GM12801 (cell line): ENCODE results near the gene CABP4.

Experiments used
- CTCF ChIP-seq: IDR thresholded peaks from one replicate; pipeline ENCODE4 v1.5.1; 2011; ENCODE audit warnings: control low read depth; ENCODE audit not compliant: insufficient read length; ENCODE audit errors: extremely low read depth

The CABP4 gene

GRCh38 chr11:67504005-67504949 lies 49.1 kb downstream of the CABP4 start:
- TF ChIP-seq CTCF: no peak

DNA sequence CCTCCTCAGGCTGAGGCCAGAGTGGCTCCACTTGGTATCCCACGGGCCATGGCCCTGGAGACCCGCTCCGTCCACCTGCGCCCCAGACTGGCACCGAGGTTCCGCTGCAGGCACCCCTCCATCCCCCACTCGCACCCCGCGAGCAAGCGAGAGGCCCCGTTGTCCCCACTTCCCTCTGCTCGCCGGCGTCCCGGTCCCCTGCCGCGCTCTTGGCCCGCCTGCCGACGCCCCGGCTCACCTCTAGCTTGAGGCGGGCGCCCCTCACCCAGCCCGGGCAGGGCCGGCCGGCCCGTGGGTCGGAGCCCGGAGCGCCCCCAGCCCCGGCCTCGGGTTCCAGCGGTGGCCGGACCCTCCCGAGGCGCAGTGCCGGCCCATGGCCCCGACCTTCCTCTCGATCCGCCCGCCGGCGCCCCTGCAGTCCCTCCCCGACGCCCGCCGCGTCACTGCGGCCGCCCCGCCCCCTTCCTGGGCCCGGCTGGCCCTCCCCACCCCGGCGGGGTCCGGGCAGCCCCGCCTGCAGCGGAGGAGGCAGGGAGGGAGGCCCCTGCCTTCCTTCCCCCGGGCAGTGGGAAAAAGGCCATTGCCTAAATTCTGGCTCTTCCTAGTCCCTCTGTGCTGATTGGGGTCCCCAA lies 49.9 kb downstream of the CABP4 start, which contains the start of gene PITPNM1:
TSS of gene PITPNM1 (minus strand) at position 414 of the 632 bp plus-strand sequence. CDS start 1,183 bp downstream, outside the sequence.
- no peak for TF ChIP-seq CTCF

GRCh38 chr11:67505605-67506396 lies 50.6 kb downstream of the CABP4 start:
- no peak for TF ChIP-seq CTCF

DNA sequence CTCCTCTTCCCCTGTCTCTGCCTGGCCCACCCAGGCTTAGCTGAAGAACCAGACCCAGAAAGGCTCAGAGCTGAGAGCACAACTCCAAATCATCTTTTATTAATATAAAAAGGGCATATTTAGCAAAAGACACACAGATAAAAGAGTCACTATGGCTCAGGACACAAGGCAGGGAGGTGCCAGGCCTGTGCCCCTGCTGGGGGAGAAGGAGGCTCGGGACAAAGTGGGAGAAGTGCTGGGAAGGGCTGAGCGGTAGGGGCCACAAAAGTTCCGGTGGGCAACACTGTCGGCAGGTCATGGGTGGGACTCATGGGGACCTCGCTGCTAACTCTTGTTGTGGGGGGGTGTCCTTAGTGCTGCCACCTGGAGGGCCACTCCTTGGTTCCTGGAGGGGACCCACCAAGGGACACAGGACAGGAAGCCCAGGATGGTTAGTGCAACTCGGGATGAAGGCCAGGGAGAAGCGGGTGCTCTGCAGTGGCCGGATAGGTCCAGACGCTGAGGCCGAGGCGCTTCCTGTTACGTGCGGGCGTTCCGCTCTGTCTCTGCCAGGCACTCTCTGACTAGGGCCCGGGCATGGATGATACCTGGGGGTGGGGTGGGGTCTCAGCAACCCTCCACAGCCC lies 51.4 kb downstream of the CABP4 start:
- TF ChIP-seq CTCF: no peak

DNA sequence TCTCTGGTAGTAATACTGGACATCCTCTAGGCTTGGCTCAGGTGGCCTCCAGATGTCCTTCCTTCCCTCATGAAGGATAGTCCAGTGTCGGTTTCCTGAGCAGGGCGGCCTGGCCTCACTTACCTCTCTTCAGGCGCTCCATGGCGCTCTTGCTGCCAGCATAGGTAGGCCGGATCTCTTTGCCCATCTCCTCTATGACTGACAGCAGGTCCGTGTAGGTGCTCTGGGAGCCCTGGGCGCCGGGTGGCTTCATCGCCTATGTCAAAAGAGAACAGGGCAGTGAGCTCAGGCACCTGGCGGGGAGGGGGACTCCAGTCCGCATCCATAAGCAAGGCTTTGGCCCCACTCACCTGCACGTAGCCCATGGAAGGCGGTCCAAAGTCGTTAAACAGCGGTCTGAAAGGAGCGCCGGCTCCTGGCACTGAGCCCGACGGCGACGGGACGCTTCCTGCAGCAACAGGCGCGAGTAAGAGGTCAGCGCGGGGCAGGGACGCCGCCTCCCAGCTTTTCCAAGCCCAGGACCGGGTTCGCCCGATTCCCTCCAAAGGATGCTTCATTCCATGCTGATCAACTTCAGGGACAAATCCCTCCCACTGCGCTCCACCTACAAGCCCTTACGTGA lies 52.2 kb downstream of the CABP4 start:
- TF ChIP-seq CTCF: no peak

DNA sequence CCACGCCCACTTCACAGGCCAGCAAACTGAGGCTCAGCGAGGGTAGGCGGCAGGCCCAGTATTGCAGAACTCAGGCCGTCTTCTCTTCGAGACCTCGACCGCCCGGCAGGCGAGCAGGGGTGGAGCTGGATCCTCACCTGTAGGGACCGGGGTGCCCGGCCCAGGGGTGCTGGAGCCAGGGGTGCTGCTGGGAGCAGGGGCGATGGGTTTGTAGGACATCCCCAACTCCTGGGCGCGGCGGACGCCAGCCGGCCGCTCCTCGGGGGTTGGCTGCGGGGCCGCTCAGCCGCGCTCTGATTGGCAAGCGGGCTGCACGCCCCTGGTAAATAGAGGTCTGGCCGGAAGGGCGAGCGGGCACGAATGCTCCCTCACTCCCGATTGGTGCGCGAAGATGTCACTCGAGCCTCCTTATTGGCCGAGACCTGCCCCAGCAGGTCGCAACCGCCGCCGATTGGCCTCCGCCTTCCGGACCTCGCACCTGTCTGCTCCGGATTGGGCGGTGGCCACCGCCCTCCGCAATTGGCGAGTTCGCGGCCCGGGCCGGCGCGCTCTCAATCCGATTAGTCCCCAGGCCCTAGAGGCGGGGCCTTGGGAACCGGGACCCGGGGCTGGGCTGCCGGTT lies 52.8 kb downstream of the CABP4 start, which contains the start of gene CDK2AP2:
TSS of gene CDK2AP2 (minus strand) at position 299 of the 622 bp plus-strand sequence. CDS start at position 219, 80 bp downstream.
- TF ChIP-seq CTCF: no peak
